A673 (cell line): ENCODE results near the gene ABCA9. TPM values are rescaled to one million over a fixed set of nuclear protein-coding genes. Genes with fewer than 3 reads are reported as not detected.

Experiments used
- BruUV-seq: library from RNA; stranded (reverse); fragments of 400-500 nt; replicated peaks from 2 replicates; lab custom pipeline; 2021; lab: Mats Ljungman, UMichigan
- CTCF ChIA-PET: fragments of 300-600 bp; sonication (Branson Sonifier 250); formaldehyde crosslinking; loops from one replicate; lab custom pipeline; 2022; ENCODE audit warnings: antibody characterized with exemption; lab: Charles Lee
- POLR2A ChIA-PET: fragments of 300-600 bp; sonication (Branson Sonifier 250); formaldehyde crosslinking; loops from one replicate; lab custom pipeline; 2022; ENCODE audit warnings: antibody characterized with exemption; ENCODE audit not compliant: low non-redundant PET; lab: Charles Lee
- DNase-seq: peaks from one replicate; pipeline ENCODE4 v3.0.0-alpha.2; 2015; ENCODE audit warnings: low spot score
- H3K27ac ChIP-seq: fragments of 200-600 bp; sonication (generic); 2 replicates; pipeline ENCODE4 v1.5.1; 2016; ENCODE audit warnings: mixed run types, low read depth, mild to moderate bottlenecking, mixed read lengths, antibody characterized with exemption, low read length; ENCODE audit not compliant: poor library complexity, severe bottlenecking
- H3K27me3 ChIP-seq: fragments of 200-600 bp; sonication (generic); replicated peaks from 2 replicates; pipeline ENCODE4 v1.6.1; 2017; ENCODE audit warnings: mixed run types, low read depth, mild to moderate bottlenecking, mixed read lengths, antibody characterized with exemption, low read length; ENCODE audit not compliant: insufficient read depth, poor library complexity
- H3K36me3 ChIP-seq: fragments of 200-600 bp; sonication (generic); 2 replicates; pipeline ENCODE4 v1.6.1; 2016; ENCODE audit warnings: mixed run types, mild to moderate bottlenecking, mixed read lengths, antibody characterized with exemption, low read length; ENCODE audit not compliant: insufficient read depth, poor library complexity, severe bottlenecking
- H3K4me1 ChIP-seq: fragments of 200-600 bp; sonication (generic); 2 replicates; pipeline ENCODE4 v1.6.1; 2017; ENCODE audit warnings: mixed run types, mild to moderate bottlenecking, mixed read lengths, antibody characterized with exemption, low read length; ENCODE audit not compliant: insufficient read depth, poor library complexity, severe bottlenecking
- H3K4me3 ChIP-seq: fragments of 200-600 bp; sonication (generic); 2 replicates; pipeline ENCODE4 v1.5.1; 2016; ENCODE audit warnings: low read depth, mixed run types, mild to moderate bottlenecking, mixed read lengths, low read length; ENCODE audit not compliant: poor library complexity, severe bottlenecking
- H3K9me3 ChIP-seq: fragments of 200-600 bp; sonication (generic); 2 replicates; pipeline ENCODE4 v1.6.1; 2016; ENCODE audit warnings: mixed run types, low read depth, mild to moderate bottlenecking, mixed read lengths, antibody characterized with exemption, low read length; ENCODE audit not compliant: poor library complexity, severe bottlenecking
- CTCF ChIP-seq: fragments of 300-800, 200-600 bp; sonication (generic); conservative IDR thresholded peaks from 2 replicates; pipeline ENCODE4 v1.5.1; 2017; ENCODE audit warnings: low read depth, mild to moderate bottlenecking, antibody characterized with exemption, low read length, moderate library complexity, mixed read lengths
- EZH2 ChIP-seq: fragments of 200-600 bp; sonication (generic); IDR thresholded peaks from 2 replicates; pipeline ENCODE4 v1.6.1; 2017; ENCODE audit warnings: borderline replicate concordance, low read depth, mild to moderate bottlenecking, mixed read lengths, antibody characterized with exemption, low read length; ENCODE audit not compliant: poor library complexity, severe bottlenecking
- intact Hi-C: fragments of 100-400 bp; cut with micrococcal nuclease; formaldehyde crosslinking; loops from one replicate; pipeline ENCODE4 v1.10.0; 2022; ENCODE audit not compliant: unreplicated experiment
- total RNA-seq: library from RNA; stranded (reverse); gene quantifications from 2 replicates; pipeline ENCODE4 v1.2.3, GENCODE V29; 2021

Gene ABCA9
- total RNA-seq, 1 experiment from 2014 or later = 1.4 TPM

- TF ChIP-seq CTCF (no peak), EZH2 (no peak)
- no peaks in the 10 kb centered on the region for H3K9me3 ChIP-seq
- no peak for DNase-seq
- ChIA-PET POLR2A (no interaction called here), CTCF (no interaction called here)
- no peaks in the 10 kb centered on the region for H3K36me3 ChIP-seq
- H3K4me3 ChIP-seq = no peak overlapping the region
- no peaks in the 10 kb centered on the region for H3K4me1 ChIP-seq
- no peaks in the 10 kb centered on the region for H3K27me3 ChIP-seq
- intact Hi-C loops = no loop called here
- BruUV-seq = no TSS peak
- H3K27ac ChIP-seq = no peak overlapping the region
Observed at GRCh38 chr17:69048634-69049033, 12.1 kb downstream of the ABCA9 start.

- Histone ChIP-seq H3K27me3 (no peaks in the 10 kb centered on the region), H3K4me3 (no peak overlapping the region), H3K9me3 (no peaks in the 10 kb centered on the region), H3K27ac (no peak overlapping the region), H3K36me3 (no peaks in the 10 kb centered on the region), H3K4me1 (no peaks in the 10 kb centered on the region)
- intact Hi-C loops = no loop called here
- TF ChIP-seq CTCF (no peak), EZH2 (no peak)
- CTCF ChIA-PET = no interaction called here
- BruUV-seq = no TSS peak
- no peak for DNase-seq
- POLR2A ChIA-PET = no interaction called here
Observed at GRCh38 chr17:69047368-69048263, 13.1 kb downstream of the ABCA9 start.

GRCh38 chr17:69046121-69046807 is 14.5 kb downstream of the ABCA9 start:
- no peaks in the 10 kb centered on the region for H3K9me3 ChIP-seq
- CTCF ChIA-PET = no interaction called here
- intact Hi-C loops = no loop called here

More at GRCh38 chr17:69046121-69046807, 14.5 kb downstream of the ABCA9 start:
- BruUV-seq = no TSS peak
- Histone ChIP-seq H3K36me3 (no peaks in the 10 kb centered on the region), H3K27me3 (no peaks in the 10 kb centered on the region), H3K4me3 (no peak overlapping the region), H3K27ac (no peak overlapping the region), H3K4me1 (no peaks in the 10 kb centered on the region)
- POLR2A ChIA-PET = no interaction called here
- TF ChIP-seq EZH2 = no peak
- no peak for TF ChIP-seq CTCF
- no peak for DNase-seq
